Measurements from ENCODE around the gene SH2B3.

Gene SH2B3

DNA sequence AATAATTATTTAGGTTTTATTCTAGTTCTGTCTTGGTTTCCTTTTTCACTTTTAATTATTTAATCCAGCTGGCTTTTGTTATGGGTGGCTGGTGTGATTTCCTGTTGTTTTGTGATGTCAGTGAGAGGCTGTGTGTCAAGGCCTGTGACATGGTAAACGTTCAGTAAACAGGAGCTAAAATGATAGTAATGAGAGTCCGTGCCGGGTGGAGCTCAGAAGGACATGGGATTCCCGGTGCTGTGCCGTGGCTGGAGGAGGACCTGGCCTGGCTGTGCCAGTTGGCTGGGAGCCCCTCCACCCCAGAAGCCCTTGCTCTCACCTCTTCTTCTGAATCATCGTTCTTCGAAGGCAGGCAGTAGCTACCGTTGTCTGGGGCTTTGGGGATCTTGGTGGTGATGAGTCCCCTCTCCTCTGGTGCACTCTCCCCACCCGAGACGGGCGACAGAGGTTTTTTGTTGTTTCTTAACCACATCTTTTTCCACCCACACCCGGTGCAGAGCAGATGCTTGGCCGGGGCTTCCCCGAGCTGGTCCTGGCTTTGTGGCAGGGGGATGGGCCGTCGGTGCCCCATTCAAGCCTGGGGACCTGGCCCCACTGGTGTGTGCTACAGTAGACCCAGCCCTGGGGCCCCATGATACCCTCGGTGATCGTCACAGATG lies 29.1 kb downstream of the SH2B3 start:
- Histone ChIP-seq H3K27me3 (ENCODE audit: control insufficient read depth, low read length) (no peaks in the 10 kb centered on the region), H4K20me1 (ENCODE audit: control insufficient read depth, insufficient read depth, low read depth, low read length) (peaks cover 30% of the 10 kb centered on the region), H3K36me3 (ENCODE audit: control insufficient read depth, low read length) (no peaks in the 10 kb centered on the region; the same call in 1 of the 2 replicates), H3K9me3 (ENCODE audit: control insufficient read depth, insufficient read depth, low read length) (no peaks in the 10 kb centered on the region), H3K9me2 (replicated peaks; ENCODE audit: control insufficient read depth, low read length) (no peaks in the 10 kb centered on the region), H3K4me1 (ENCODE audit: control insufficient read depth, low read length) (peaks cover 59% of the 10 kb centered on the region), H3K79me2 (ENCODE audit: control insufficient read depth, low read length) (peaks cover 71% of the 10 kb centered on the region), H3K27ac (ENCODE audit: low read depth, low read length) (peak overlapping the region; percentile 23; the same call in 1 of the 2 replicates), H3K4me3 (ENCODE audit: low read length) (peak overlapping the region; percentile 54), H3K4me2 (ENCODE audit: low read length) (peak overlapping the region; percentile 55), H3F3A (ENCODE audit: control insufficient read depth, insufficient read depth) (peaks cover 5% of the 10 kb centered on the region; the same call in 1 of the 2 replicates)
- TF ChIP-seq, protein P1, sequence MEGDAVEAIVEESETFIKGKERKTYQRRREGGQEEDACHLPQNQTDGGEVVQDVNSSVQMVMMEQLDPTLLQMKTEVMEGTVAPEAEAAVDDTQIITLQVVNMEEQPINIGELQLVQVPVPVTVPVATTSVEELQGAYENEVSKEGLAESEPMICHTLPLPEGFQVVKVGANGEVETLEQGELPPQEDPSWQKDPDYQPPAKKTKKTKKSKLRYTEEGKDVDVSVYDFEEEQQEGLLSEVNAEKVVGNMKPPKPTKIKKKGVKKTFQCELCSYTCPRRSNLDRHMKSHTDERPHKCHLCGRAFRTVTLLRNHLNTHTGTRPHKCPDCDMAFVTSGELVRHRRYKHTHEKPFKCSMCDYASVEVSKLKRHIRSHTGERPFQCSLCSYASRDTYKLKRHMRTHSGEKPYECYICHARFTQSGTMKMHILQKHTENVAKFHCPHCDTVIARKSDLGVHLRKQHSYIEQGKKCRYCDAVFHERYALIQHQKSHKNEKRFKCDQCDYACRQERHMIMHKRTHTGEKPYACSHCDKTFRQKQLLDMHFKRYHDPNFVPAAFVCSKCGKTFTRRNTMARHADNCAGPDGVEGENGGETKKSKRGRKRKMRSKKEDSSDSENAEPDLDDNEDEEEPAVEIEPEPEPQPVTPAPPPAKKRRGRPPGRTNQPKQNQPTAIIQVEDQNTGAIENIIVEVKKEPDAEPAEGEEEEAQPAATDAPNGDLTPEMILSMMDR (IDR thresholded peaks at IDR 0.05; ENCODE audit: low read depth, low read length, poor library complexity, severe bottlenecking): no peak
- TF ChIP-seq EZH2phosphoT487 (IDR thresholded peaks at IDR 0.05; ENCODE audit: borderline replicate concordance, low read length): no peak

DNA sequence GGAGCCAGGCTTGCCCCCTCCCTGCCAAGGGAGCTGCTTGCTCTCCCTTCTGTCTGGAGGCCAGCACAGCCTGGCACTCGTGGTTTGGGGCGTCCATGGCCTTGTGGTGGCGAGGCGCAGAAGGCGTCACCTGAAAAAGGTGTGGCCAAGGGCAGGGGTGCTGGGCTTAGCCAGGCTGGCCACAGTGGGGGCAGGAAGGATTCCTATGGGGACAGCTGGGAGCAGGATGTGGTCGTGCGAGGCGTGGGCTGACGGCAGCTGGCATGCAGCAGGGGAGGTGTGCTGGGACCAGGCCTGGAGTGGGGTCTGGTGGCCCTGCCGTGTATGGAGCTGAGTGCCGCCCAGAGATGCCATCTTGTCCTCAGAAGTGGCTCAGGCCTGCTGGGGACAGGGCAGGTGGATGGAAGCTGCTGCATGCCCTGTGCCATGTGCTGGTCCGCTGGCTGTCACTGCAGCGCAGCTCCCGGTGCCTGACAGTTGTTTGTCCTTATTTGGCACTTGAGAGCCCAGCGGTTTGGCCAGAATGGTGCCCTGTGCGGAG lies 30.0 kb downstream of the SH2B3 start:
- H3K27me3 ChIP-seq (ENCODE audit: control insufficient read depth, low read length): no peaks in the 10 kb centered on the region
- peaks cover 22% of the 10 kb centered on the region; the same call in 1 of the 2 replicates for H4K20me1 ChIP-seq (ENCODE audit: control insufficient read depth, insufficient read depth, low read depth, low read length)
- H3K4me2 ChIP-seq (ENCODE audit: low read length): no peak overlapping the region
- H3F3A ChIP-seq (ENCODE audit: control insufficient read depth, insufficient read depth): peaks cover 5% of the 10 kb centered on the region; the same call in 1 of the 2 replicates
- H3K9me3 ChIP-seq (ENCODE audit: control insufficient read depth, insufficient read depth, low read length): no peaks in the 10 kb centered on the region
- H3K27ac ChIP-seq (ENCODE audit: low read depth, low read length): no peak overlapping the region
- peaks cover 66% of the 10 kb centered on the region for H3K79me2 ChIP-seq (ENCODE audit: control insufficient read depth, low read length)
- TF ChIP-seq EZH2phosphoT487 (IDR thresholded peaks at IDR 0.05; ENCODE audit: borderline replicate concordance, low read length): no peak
- TF ChIP-seq, protein P1 (IDR thresholded peaks at IDR 0.05; ENCODE audit: low read depth, low read length, poor library complexity, severe bottlenecking): no peak
- no peaks in the 10 kb centered on the region for H3K9me2 ChIP-seq (replicated peaks; ENCODE audit: control insufficient read depth, low read length)
- no peak overlapping the region; the same call in 1 of the 2 replicates for H3K4me3 ChIP-seq (ENCODE audit: low read length)
- no peaks in the 10 kb centered on the region for H3K36me3 ChIP-seq (ENCODE audit: control insufficient read depth, low read length)
- H3K4me1 ChIP-seq (ENCODE audit: control insufficient read depth, low read length): peaks cover 49% of the 10 kb centered on the region

DNA sequence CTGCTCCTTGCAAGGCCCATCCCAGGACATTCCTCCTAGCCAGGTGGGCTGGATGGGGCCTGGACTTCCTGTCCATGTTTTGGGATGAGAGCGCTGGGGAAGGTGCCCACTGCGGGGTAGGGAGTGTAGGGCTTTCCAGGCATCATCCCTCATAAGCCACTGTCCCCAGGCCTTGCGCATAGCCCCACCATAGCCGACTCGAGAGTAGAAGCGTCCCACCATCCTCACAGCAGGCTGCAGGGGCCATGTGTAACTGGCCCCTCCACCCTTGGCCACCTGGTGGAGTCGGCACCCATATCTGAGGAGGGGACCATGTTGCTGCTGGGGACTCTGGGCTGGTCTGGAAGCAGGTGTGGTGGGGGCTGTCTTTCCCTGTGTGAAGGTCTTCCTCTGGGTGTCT lies 30.5 kb downstream of the SH2B3 start:
- no peak overlapping the region for H3K4me3 ChIP-seq (ENCODE audit: low read length)
- peaks cover 66% of the 10 kb centered on the region for H3K79me2 ChIP-seq (ENCODE audit: control insufficient read depth, low read length)
- no peaks in the 10 kb centered on the region for H3K27me3 ChIP-seq (ENCODE audit: control insufficient read depth, low read length)
- no peak overlapping the region for H3K4me2 ChIP-seq (ENCODE audit: low read length)
- no peak overlapping the region for H3K27ac ChIP-seq (ENCODE audit: low read depth, low read length)
- peaks cover 45% of the 10 kb centered on the region for H3K4me1 ChIP-seq (ENCODE audit: control insufficient read depth, low read length)
- peaks cover 5% of the 10 kb centered on the region; the same call in 1 of the 2 replicates for H3F3A ChIP-seq (ENCODE audit: control insufficient read depth, insufficient read depth)
- TF ChIP-seq EZH2phosphoT487 (IDR thresholded peaks at IDR 0.05; ENCODE audit: borderline replicate concordance, low read length): no peak
- TF ChIP-seq, protein P1 (IDR thresholded peaks at IDR 0.05; ENCODE audit: low read depth, low read length, poor library complexity, severe bottlenecking): no peak
- peaks cover 18% of the 10 kb centered on the region; the same call in 1 of the 2 replicates for H4K20me1 ChIP-seq (ENCODE audit: control insufficient read depth, insufficient read depth, low read depth, low read length)
- no peaks in the 10 kb centered on the region for H3K36me3 ChIP-seq (ENCODE audit: control insufficient read depth, low read length)
- H3K9me2 ChIP-seq (replicated peaks; ENCODE audit: control insufficient read depth, low read length): no peaks in the 10 kb centered on the region
- no peaks in the 10 kb centered on the region for H3K9me3 ChIP-seq (ENCODE audit: control insufficient read depth, insufficient read depth, low read length)

Measured in DOHH2 (cell line).